ENCODE data around the gene ORM2. TPM values are rescaled to one million over a fixed set of nuclear protein-coding genes. Genes with fewer than 3 reads are reported as not detected.

The ORM2 gene
- total RNA-seq, 2 donors from 2014 or later, result 0.91 to 1.9 TPM

- WGBS, result 93% methylated on average over 11 of the region's 11 CpGs
- no peaks in the 10 kb centered on the region for H3K4me1 ChIP-seq (replicated peaks)
- DNase-seq (ENCODE audit: low spot score), result no peak
- H3K27me3 ChIP-seq (replicated peaks; ENCODE audit: insufficient read depth), result no peaks in the 10 kb centered on the region
- H3K36me3 ChIP-seq, result no peaks in the 10 kb centered on the region
- no peaks in the 10 kb centered on the region for H3K9me3 ChIP-seq
- TF ChIP-seq POLR2AphosphoS5 (IDR thresholded peaks at IDR 0.05) (no peak), POLR2A (IDR thresholded peaks at IDR 0.05) (no peak), CTCF (IDR thresholded peaks at IDR 0.05) (no peak)
- H3K4me3 ChIP-seq, result no peak overlapping the region
- H3K27ac ChIP-seq, result no peak overlapping the region
- intact Hi-C loops (cut with DNase I), result loop anchor here (2.0 kb wide), 1 partner anchor 209 kb away; no protein-coding TSS in a partner anchor
These were observed 37.6 kb upstream of the ORM2 start for GRCh38 chr9:114291886-114292590.

- TF ChIP-seq POLR2A (IDR thresholded peaks at IDR 0.05) (no peak), CTCF (IDR thresholded peaks at IDR 0.05) (no peak), POLR2AphosphoS5 (IDR thresholded peaks at IDR 0.05) (no peak)
- DNase-seq (ENCODE audit: low spot score), result no peak
- H3K27ac ChIP-seq, result no peak overlapping the region
- no peaks in the 10 kb centered on the region for H3K4me1 ChIP-seq (replicated peaks)
- no peaks in the 10 kb centered on the region for H3K9me3 ChIP-seq
- no peak overlapping the region for H3K4me3 ChIP-seq
- intact Hi-C loops (cut with DNase I), result no loop called here
- no peaks in the 10 kb centered on the region for H3K27me3 ChIP-seq (replicated peaks; ENCODE audit: insufficient read depth)
- no peaks in the 10 kb centered on the region for H3K36me3 ChIP-seq
These were observed 35.0 kb upstream of the ORM2 start for GRCh38 chr9:114294664-114295063.

- no peak overlapping the region for H3K4me3 ChIP-seq
- DNase-seq (ENCODE audit: low spot score), result no peak
- WGBS, result 100% methylated on average over 1 of the region's 1 CpG
- intact Hi-C loops (cut with DNase I), result no loop called here
- TF ChIP-seq POLR2AphosphoS5 (IDR thresholded peaks at IDR 0.05) (no peak), CTCF (IDR thresholded peaks at IDR 0.05) (no peak), POLR2A (IDR thresholded peaks at IDR 0.05) (no peak)
- H3K4me1 ChIP-seq (replicated peaks), result no peaks in the 10 kb centered on the region
- H3K36me3 ChIP-seq, result no peaks in the 10 kb centered on the region
- no peaks in the 10 kb centered on the region for H3K9me3 ChIP-seq
- no peaks in the 10 kb centered on the region for H3K27me3 ChIP-seq (replicated peaks; ENCODE audit: insufficient read depth)
- H3K27ac ChIP-seq, result no peak overlapping the region
These were observed 33.3 kb upstream of the ORM2 start for GRCh38 chr9:114296338-114296737.

- WGBS, result 89% methylated on average over 15 of the region's 15 CpGs
- H3K36me3 ChIP-seq, result no peaks in the 10 kb centered on the region
- no peak overlapping the region for H3K4me3 ChIP-seq
- TF ChIP-seq POLR2AphosphoS5 (IDR thresholded peaks at IDR 0.05) (no peak), POLR2A (IDR thresholded peaks at IDR 0.05) (no peak), CTCF (IDR thresholded peaks at IDR 0.05) (no peak)
- no peaks in the 10 kb centered on the region for H3K27me3 ChIP-seq (replicated peaks; ENCODE audit: insufficient read depth)
- DNase-seq (ENCODE audit: low spot score), result no peak
- intact Hi-C loops (cut with DNase I), result no loop called here
- no peaks in the 10 kb centered on the region for H3K4me1 ChIP-seq (replicated peaks)
- H3K27ac ChIP-seq, result no peak overlapping the region
- no peaks in the 10 kb centered on the region for H3K9me3 ChIP-seq
These were observed 30.1 kb upstream of the ORM2 start for GRCh38 chr9:114299286-114300152.
